Measurements from ENCODE around the gene SPAG7.

SPAG7 gene

DNA sequence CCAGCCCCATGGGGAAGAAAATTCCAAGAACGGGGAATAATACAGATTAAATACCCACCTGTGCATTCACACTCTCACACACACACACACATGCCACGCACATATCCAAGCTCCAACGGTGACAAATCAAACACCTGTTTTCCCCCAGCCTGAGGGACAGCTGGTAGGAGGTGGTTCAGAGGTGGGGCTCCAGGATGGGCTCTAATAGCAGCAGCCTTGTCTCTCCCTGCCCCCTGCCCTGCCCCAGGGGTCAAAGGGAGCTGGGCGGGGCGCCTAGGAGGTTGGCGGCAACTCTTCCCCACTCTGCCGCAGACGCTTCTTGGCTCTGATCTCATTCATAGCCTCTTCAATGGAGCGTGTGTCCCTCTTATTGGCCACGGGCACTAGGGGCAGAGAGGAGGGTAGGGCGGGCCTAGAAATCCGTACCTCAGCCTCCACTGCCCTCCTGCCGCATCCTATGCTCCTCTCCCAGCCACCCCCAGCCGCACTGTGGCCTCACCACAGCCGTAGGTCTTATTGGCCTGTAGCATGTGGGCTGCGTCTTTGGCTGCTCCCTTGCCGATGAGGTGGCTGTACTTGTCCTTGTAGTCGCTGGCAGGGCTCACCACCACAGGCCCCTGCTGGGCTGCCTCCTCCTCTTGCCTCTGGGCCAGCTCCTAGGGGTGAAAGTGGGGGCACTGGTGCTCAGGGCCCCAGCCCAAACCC lies 8.2 kb downstream of the SPAG7 start:
- H2AFZ ChIP-seq = no peak overlapping the region
- no peak overlapping the region for H3K9ac ChIP-seq
- H3K4me1 ChIP-seq = peaks cover 6% of the 10 kb centered on the region
- no peak for TF ChIP-seq CTCF (IDR thresholded peaks at IDR 0.05)
- no peaks in the 10 kb centered on the region for H3K36me3 ChIP-seq (ENCODE audit: control insufficient read depth, insufficient read depth, low read length)
- H3K27ac ChIP-seq = no peak overlapping the region
- no peaks in the 10 kb centered on the region for H3K9me3 ChIP-seq (ENCODE audit: control insufficient read depth, low read length)
- no peaks in the 10 kb centered on the region for H3K27me3 ChIP-seq (ENCODE audit: control insufficient read depth, insufficient read depth, low read length)
- no peak overlapping the region for H3K4me3 ChIP-seq (ENCODE audit: low read depth, low read length)
- no peak overlapping the region for H3K4me2 ChIP-seq (ENCODE audit: low read length)
- H3K79me2 ChIP-seq = peaks cover 5% of the 10 kb centered on the region

GRCh38 chr17:4958102-4958501 lies 9.5 kb downstream of the SPAG7 start:
- Histone ChIP-seq H2AFZ (no peak overlapping the region), H3K27me3 (ENCODE audit: control insufficient read depth, insufficient read depth, low read length) (no peaks in the 10 kb centered on the region), H3K9ac (no peak overlapping the region), H3K9me3 (ENCODE audit: control insufficient read depth, low read length) (no peaks in the 10 kb centered on the region), H3K79me2 (peaks cover 5% of the 10 kb centered on the region), H3K4me2 (ENCODE audit: low read length) (no peak overlapping the region), H3K4me3 (ENCODE audit: low read depth, low read length) (no peak overlapping the region), H3K4me1 (peaks cover 6% of the 10 kb centered on the region), H3K36me3 (ENCODE audit: control insufficient read depth, insufficient read depth, low read length) (no peaks in the 10 kb centered on the region), H3K27ac (no peak overlapping the region)
- no peak for TF ChIP-seq CTCF (IDR thresholded peaks at IDR 0.05)

DNA sequence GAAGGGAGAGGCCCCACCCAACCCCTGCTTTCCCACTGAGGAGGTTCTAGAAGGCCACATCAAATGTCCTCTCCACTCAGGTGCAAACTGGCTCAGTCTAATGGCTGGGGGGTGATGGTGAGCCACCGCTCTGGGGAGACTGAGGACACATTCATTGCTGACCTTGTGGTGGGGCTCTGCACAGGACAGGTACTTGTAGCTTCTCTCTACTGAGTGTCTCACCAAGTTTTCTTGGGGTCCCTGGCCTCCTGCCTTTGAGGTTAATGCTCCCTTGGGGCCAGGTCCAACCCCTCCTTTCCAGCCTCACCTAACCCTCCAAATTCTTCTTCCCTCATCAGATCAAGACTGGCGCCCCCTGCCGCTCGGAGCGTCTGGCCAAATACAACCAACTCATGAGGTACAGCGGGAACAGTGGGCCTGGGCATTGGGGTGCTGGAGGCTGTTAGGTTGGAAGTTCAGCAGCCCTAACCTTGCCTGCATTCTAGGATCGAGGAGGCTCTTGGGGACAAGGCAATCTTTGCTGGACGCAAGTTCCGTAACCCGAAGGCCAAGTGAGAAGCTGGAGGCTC lies 11.0 kb downstream of the SPAG7 start:
- H3K4me2 ChIP-seq (ENCODE audit: low read length) = no peak overlapping the region
- no peak overlapping the region for H2AFZ ChIP-seq
- H3K4me1 ChIP-seq = peaks cover 6% of the 10 kb centered on the region
- H3K36me3 ChIP-seq (ENCODE audit: control insufficient read depth, insufficient read depth, low read length) = no peaks in the 10 kb centered on the region
- H3K79me2 ChIP-seq = peaks cover 5% of the 10 kb centered on the region
- no peak overlapping the region for H3K4me3 ChIP-seq (ENCODE audit: low read depth, low read length)
- no peak overlapping the region for H3K27ac ChIP-seq
- H3K27me3 ChIP-seq (ENCODE audit: control insufficient read depth, insufficient read depth, low read length) = no peaks in the 10 kb centered on the region
- H3K9me3 ChIP-seq (ENCODE audit: control insufficient read depth, low read length) = no peaks in the 10 kb centered on the region
- no peak for TF ChIP-seq CTCF (IDR thresholded peaks at IDR 0.05)
- H3K9ac ChIP-seq = no peak overlapping the region

DNA sequence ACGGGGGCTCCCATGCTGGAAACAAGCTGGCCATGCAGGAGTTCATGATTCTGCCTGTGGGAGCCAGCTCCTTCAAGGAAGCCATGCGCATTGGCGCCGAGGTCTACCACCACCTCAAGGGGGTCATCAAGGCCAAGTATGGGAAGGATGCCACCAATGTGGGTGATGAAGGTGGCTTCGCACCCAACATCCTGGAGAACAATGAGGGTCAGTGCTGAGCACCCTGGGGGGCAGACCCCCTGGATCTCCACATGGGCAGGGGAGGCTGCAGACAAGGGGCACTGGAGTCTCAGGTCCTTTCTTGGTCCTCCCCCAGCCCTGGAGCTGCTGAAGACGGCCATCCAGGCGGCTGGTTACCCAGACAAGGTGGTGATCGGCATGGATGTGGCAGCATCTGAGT lies 12.5 kb downstream of the SPAG7 start:
- Histone ChIP-seq H3K27ac (no peak overlapping the region), H3K36me3 (ENCODE audit: control insufficient read depth, insufficient read depth, low read length) (no peaks in the 10 kb centered on the region), H3K79me2 (no peaks in the 10 kb centered on the region), H3K27me3 (ENCODE audit: control insufficient read depth, insufficient read depth, low read length) (no peaks in the 10 kb centered on the region), H2AFZ (no peak overlapping the region), H3K4me1 (peaks cover 12% of the 10 kb centered on the region), H3K4me2 (ENCODE audit: low read length) (no peak overlapping the region), H3K9ac (no peak overlapping the region), H3K4me3 (ENCODE audit: low read depth, low read length) (no peak overlapping the region), H3K9me3 (ENCODE audit: control insufficient read depth, low read length) (no peaks in the 10 kb centered on the region)
- no peak for TF ChIP-seq CTCF (IDR thresholded peaks at IDR 0.05)

All from parathyroid adenoma (tissue), 2 donors.